ENCODE measurements around the gene C16orf90.

C16orf90 gene

DNA sequence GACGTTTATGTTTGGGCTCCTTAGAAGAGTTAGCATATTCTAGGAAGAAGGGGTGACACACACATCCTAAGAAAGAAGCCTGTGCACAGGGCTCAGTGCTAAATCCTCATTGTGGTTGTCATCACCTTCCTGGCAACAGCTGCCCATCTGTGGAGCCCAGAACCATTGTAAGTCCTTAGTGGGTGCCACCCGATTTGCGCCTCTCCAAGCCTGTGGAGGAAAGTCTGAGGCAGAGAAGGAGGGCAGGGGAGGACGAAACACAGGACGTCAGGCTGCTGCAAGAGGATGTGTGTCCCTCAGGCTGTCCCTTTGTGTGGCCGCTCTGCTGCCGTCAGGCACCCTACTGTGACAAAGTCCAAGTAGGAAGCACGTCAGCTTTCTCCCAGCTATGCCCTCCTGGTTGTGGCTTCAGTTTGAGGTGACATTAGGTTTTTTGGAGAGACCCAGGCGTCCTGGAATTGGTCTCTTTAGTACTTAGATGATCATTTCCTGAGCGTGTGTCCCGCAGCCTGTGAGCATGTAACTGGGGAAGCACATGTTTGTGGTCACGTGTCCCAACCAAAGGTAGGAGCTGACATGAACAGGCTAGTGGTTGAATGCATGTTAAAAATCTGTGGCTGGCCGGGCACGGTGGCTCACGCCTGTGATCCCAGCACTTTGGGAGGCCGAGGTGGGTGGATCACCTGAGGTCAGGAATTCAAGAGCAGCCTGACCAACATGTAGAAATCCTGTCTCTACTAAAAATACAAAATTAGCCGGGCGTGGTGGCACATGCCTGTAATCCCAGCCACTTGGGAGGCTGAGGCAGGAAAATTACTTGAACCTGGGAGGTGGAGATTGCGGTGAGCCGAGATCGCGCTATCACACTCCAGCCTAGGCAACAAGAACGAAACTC is 16.2 kb upstream of the C16orf90 start:
- DNase-seq: peak; percentile 52

DNA sequence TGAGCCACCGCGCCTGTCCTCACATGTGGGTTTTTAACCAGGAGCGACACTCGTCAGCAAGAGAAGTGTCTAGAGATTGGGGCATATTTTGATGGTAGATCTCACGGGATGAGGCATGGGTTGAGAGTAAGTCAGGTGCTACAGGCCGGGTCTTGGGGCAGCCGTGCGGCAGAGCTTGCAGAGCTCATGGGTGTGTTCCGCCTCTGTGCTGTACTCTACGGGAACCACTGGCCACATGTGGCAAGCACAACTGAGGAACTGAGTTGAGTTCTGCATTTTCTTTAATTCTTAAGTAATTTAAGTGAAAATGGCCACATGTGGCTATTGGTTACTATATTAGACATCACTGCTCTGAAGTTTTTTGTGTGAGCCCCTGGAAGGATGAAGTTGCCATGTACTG is 15.1 kb upstream of the C16orf90 start:
- DNase-seq: peak; percentile 42

- peak; percentile 85 for DNase-seq
Measured at GRCh38 chr16:3509470-3509928, 14.2 kb upstream of the C16orf90 start.

- DNase-seq: peak; percentile 58
Measured at GRCh38 chr16:3508736-3509135, 13.4 kb upstream of the C16orf90 start.

DNA sequence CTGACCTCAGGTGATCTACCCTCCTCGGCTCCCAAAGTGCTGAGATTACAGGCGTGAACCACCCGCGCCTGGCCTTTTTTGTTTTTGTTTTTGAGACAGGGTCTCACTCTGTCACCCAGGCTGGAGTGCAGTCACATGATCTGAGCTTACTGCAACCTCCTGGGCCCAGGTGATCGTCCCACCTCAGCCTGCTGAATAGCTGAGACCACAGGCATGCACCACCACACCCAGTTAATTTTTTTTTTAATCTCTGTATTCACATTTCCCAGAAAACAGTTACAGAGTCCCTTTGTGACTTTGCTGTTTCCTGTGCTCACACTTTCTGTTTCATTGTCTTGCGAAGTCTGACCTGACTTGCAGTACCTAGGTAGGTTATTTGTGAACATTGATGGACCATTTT is 8.2 kb upstream of the C16orf90 start:
- peak; percentile 76 for DNase-seq

DNA sequence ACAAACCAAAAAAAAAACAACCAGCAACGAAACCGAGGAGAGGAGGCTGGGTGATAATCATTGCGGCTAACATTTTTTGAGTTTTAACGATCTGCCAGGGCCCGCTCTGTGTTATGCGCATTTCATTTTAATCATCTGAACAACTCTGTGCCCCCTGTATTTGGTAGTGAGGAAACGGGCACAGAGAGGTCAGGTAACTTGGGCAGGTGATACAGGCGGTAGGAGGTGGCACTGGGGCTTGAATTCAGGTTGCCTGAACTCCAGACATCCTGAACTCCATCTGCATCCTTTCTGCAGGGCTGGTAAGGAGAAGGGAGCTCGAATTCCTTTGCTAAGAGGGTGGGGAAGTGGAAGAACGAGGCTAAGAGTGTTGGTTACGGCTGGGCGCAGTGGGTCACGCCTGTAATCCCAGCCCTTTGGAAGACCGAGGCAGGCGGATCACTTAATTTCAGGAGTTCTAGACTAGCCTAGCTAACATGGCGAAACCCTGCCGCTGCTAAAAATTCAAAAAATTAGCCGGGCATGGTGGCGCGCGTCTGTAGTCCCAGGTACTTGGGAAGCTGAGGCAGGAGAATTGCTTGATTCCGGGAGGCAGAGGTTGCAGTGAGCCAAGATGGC is 6.6 kb upstream of the C16orf90 start:
- DNase-seq: peak; percentile 51

GRCh38 chr16:3501412-3501761 is 6.1 kb upstream of the C16orf90 start:
- peak; percentile 46 for DNase-seq

GRCh38 chr16:3498988-3499387 is 3.7 kb upstream of the C16orf90 start:
- peak; percentile 51 for DNase-seq

DNA sequence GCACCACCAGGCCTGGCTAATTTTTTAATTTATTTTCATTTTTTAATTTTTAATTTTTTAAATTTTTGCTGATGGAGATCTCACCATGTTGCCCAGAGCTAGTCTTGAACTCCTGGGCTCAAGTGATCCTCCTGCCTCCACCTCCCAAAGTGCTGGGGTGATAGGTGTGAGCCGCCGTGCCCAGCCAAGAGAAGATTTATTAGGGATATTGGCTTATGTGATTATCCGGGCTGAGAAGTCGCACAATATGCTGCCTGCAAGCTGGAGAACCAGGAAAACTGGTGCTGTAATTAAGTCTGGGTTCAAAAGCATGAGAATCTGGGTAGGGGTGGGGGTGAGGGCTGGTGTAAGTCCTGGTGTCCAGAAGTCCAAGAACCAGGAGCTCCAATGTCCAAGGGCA is 2.5 kb upstream of the C16orf90 start:
- DNase-seq: peak; percentile 58

DNA sequence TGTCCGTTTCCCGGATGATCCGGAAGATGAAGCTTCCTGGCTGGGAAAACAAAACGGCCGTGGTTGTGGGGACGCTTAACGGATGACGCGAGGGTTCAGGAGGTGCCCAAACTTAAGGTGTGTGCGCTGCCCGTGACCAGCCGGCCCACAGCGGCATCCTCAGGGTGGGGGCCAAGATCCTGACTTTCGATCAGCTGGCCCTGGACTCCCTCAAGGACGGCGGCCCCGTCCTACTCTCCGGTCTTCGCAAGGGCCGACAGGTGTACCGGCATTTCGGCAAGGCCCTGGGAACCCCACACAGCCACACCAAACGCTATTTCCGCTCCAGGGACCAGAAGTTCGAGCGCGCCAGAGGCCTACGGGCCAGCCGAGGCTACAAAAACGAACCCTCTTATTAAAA is 1.1 kb upstream of the C16orf90 start:
- DNase-seq: peak; percentile 47

DNA sequence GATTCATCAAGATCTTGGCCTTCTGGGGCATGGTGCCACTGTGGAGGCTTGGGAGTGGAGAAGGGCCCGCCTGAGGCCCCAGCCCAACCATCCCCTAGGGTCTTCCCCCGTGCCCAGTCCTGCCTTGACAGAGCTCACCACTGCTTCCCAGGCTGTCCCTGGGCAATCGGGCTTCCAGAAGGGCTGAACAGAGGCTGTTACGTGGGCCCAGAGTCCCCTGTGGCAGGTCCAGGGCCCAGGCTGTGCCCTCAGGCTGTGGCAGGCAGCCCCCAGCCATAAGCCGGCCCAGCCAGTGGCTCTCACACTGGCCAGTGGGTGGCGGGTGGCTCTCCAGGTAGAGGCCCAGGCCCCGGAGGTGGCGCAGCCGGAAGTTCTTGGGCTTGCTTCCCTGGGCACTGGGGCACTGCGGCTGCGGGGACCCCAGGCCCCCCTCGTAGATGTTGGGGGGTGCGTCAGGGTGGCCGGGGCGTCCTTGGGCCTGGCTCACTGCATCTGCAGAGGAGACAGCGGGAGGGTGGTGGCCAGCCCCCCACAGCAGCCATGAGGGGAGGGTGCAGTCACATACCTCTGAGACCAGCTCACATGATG is 809 bp downstream of the C16orf90 start:
- peak; percentile 37 for DNase-seq

DNA sequence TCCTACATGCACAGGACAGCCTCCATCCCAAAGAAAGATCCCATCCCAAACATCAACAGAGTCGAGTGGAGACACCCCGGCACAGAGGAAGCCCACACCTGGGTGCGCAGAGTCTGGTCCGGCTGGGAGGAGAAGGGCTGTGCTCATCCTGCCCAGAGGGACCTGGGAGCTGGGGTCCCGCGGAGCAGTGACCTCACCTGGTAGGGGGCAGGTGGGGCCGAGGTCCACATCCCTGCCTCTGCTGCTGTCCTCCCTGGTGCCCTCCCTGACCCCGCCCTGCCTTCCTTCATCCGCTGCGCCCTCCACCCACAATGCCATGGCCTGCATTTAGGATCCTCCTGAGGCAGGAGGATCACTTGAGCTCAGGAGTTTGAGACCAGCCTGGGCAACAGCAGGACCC is 2.9 kb downstream of the C16orf90 start:
- DNase-seq: no peak

DNA sequence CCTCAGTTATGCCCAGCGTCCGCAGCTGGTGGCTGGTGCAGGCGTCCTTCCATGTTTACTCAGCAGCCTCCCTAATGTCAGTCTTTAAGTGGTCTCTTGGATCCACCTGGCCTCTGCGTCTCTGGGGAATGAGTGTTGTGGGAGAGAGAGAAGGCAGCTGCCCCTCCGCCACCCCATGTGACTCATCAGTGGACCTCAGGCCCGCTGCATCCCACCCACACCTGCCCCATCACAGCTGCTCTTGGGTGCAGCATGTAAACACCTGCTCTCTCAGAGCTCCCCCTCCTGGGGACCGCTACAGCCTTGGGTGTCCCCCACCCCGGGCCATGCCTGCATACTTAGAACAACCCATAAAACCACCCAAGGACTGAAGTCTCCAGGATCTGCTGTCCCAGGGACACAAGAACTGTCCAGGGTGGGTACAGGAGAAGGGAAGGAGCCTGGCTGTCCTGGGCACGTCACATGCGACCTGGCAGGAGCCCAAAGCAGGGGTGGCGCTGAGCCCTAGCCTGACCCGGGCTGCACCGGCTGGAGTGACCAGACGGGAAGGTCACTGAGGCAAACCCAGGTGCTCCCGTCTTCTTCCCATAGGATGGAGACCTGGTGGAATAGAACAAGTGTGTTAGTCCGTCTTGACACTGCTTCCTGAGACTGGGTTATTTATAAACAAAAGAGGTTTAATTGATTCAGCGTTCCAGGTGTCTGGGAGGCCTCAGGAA is 4.2 kb downstream of the C16orf90 start:
- no peak for DNase-seq

- DNase-seq: no peak
Measured at GRCh38 chr16:3488801-3489200, 6.5 kb downstream of the C16orf90 start.

DNA sequence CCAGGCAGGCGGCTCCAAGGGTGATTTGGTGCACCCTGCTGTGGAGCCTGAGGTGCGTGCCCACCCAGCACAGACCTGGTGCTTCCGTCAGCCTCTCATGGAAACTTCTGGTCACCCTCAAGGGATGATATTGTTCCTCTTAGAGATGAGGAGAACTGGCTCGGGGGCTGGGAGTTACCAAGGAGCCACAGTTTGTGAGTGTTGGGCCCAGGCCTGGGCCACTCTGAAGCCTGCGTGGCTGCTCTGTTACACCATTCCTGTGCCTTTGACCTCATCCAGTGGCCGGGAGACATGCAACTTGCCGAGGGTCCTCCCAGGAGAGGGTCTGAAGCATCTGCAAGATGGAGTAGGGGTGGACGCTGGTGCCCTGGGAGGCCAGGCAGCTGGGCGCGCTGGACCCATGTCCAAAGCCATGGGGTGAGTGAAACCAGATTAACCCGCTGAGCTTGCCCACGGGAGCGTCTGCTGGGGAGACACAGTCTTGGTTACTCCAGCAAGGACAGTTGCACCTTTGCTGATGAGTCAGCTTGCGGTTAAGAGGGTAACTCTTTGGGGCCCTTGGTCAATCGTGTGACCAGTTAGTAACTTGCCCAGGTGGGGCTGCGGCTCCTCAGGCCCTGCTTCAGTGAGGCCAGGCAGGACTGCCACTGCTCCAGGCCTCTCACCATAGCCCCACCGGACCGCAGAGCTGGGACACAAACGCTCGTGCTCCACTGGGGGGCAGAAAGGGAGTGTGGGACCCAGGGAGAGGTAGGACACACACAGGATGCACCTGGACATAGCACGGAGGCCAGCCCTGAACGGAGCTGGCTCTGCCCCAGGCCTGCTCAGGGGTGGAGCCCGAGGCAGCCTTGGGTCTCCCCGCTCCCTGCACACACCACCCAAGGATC is 7.5 kb downstream of the C16orf90 start:
- no peak for DNase-seq

DNA sequence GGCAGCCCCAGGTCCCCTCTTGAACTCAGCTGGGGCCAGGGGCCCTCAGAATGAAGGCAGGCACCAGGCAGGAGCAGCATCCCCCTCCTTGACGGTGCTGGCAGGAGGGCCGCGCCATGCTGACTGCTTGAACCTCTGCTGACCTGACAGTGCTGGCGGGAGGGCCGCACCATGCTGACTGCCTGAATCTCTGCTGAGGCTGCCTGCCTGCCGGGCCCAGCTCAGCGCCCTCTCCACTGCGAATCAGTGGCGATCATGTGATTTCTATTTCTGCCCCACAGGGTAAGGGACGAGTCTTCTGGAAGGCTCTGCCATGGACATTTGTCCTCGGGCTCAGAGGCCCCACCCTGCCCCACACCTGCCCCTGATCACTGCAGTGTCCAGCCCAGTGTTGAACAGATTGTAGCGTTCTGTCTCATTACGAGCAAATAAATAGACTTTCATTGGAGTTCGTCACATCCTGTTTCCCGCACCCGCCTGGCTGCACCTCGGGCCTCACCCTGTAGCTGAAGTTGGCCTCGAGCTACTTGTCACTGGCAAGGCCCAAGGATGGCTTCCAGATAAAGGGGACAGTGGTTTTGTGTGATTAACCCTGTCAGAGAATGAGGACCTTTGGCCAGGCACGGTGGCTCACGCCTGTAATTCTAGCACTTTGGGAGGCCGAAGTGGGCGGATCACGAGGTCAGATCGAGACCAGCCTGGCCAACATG is 8.6 kb downstream of the C16orf90 start:
- DNase-seq: no peak

DNA sequence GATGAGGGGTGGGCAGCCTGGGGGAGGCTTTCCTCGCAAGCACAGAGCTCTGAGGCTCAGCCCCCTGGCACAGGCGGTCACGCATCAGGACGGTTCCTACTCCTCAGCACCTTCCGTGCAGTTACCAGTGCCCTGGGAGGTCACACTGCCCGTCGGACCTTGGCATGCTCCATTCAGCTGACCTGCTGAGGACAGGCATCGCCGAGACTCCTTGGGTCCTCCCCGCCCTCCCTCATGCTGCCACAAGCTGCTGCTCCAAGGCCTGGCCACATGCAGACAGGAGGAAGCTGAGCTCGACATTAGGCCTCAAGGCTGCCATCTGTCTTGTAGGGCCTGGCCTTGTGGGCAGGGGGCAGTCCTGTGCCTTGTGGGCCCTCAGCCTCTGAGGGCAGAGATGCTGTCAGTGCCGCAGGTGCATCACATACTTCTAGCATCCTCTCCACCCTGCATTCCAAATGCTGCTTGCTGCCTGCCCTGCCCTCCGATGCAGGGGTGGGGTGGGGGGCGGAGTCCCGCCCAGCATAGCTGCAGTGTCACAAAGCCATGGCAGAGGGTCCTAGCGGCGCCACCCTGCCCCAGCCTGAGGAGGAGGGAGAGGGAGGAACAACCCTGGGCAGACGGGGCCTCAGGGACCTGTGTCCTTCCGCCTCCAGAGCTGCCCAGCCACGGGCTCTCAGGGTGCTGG is 9.3 kb downstream of the C16orf90 start:
- no peak for DNase-seq

- no peak for DNase-seq
Measured at GRCh38 chr16:3485097-3485745, 10.1 kb downstream of the C16orf90 start.

GRCh38 chr16:3484318-3485096 is 10.8 kb downstream of the C16orf90 start:
- no peak for DNase-seq

All from activated effector memory CD4-positive, alpha-beta T cell treated with anti-CD3 and anti-CD28 coated beads, Interleukin-2, amount 50 U/mL, for 16 hours (primary cell).